ENCODE measurements around the gene LUC7L3.
A peak's percentile ranks its signal among the peaks of the same experiment; 100 is the strongest.
"Not testable (repeated sequence)": the region's sequence is repeated elsewhere in the genome, so short reads cannot be mapped to it uniquely, and the experiment has no call there.

LUC7L3 gene

GRCh38 chr17:50719924-50720794 lies 756 bp downstream of the LUC7L3 start:
- CTCF ChIA-PET = interaction anchor here (1.0 kb wide), 1 partner anchor 11 kb away, joined by 3 read pairs; no protein-coding TSS in a partner anchor
- TF ChIP-seq, protein P1, sequence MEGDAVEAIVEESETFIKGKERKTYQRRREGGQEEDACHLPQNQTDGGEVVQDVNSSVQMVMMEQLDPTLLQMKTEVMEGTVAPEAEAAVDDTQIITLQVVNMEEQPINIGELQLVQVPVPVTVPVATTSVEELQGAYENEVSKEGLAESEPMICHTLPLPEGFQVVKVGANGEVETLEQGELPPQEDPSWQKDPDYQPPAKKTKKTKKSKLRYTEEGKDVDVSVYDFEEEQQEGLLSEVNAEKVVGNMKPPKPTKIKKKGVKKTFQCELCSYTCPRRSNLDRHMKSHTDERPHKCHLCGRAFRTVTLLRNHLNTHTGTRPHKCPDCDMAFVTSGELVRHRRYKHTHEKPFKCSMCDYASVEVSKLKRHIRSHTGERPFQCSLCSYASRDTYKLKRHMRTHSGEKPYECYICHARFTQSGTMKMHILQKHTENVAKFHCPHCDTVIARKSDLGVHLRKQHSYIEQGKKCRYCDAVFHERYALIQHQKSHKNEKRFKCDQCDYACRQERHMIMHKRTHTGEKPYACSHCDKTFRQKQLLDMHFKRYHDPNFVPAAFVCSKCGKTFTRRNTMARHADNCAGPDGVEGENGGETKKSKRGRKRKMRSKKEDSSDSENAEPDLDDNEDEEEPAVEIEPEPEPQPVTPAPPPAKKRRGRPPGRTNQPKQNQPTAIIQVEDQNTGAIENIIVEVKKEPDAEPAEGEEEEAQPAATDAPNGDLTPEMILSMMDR (IDR thresholded peaks at IDR 0.05; ENCODE audit: control extremely low read depth, extremely low read depth, low read depth, missing control alignments) = no peak
- POLR2A ChIA-PET = interaction anchor here (1.0 kb wide), 2 partner anchors 146 to 237 kb away, joined by 4 read pairs; partner anchors contain the start of gene TOB1
- DNase-seq (ENCODE audit: extremely low spot score) = no peak

DNA sequence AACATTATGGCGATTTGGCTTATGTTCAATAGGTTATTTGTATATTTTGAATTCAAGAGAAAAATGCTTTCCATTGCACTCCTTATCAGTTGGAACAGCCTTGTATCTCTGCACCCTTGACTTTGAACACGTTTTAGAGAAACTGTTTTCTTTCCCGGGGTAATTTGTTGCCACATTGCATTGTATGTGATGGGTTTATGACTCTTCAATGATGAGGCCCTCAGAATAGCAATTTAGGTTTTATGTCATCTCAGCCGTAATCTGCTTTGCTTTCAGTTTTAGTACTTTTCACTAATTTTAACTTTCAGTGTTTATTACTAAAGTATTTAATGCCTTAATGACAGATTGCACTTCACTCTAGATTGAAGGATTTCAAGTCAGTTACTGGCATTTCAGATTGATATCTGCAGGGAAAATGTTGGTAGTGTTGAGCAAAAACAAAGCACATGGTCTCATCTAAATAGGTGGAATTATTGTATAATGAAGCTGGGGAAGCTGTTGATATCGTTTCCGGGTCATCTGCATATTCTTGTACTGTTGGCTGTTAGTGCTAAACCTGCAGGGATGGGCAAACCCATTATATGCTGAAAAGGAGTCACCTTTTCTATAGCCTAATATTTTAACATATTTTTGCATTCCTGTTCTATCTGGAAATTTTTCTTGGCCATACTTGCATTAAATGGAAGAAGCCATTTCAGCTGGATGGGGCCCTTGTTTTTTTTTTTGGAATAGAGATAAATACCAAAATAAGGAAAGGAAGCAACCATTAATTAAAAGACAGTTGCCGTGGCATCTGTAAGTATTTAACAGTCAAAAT lies 2.0 kb downstream of the LUC7L3 start:
- ChIA-PET CTCF (no interaction called here), POLR2A (no interaction called here)
- TF ChIP-seq, protein P1 (IDR thresholded peaks at IDR 0.05; ENCODE audit: control extremely low read depth, extremely low read depth, low read depth, missing control alignments) = no peak
- peak; percentile 44 for DNase-seq (ENCODE audit: extremely low spot score)

GRCh38 chr17:50722746-50723145 lies 3.3 kb downstream of the LUC7L3 start:
- POLR2A ChIA-PET = interaction anchor here (0.7 kb wide), 1 partner anchor 297 kb away, joined by 3 read pairs; no protein-coding TSS in a partner anchor
- DNase-seq (ENCODE audit: extremely low spot score) = no peak
- CTCF ChIA-PET = no interaction called here
- TF ChIP-seq, protein P1 (IDR thresholded peaks at IDR 0.05; ENCODE audit: control extremely low read depth, extremely low read depth, low read depth, missing control alignments) = no peak

GRCh38 chr17:50724622-50725021 lies 5.2 kb downstream of the LUC7L3 start:
- DNase-seq (ENCODE audit: extremely low spot score); CTCF ChIA-PET: not testable (repeated sequence)
- POLR2A ChIA-PET = interaction anchor here (0.6 kb wide), 1 partner anchor 165 kb away, joined by 4 read pairs; no protein-coding TSS in a partner anchor

GRCh38 chr17:50725769-50726655 lies 6.6 kb downstream of the LUC7L3 start:
- POLR2A ChIA-PET = interaction anchor here (0.6 to 1.0 kb wide), 2 partner anchors 8 to 9 kb away, joined by 3 read pairs; no protein-coding TSS in a partner anchor
- CTCF ChIA-PET = no interaction called here
- no peak for DNase-seq (ENCODE audit: extremely low spot score)
- TF ChIP-seq, protein P1 (IDR thresholded peaks at IDR 0.05; ENCODE audit: control extremely low read depth, extremely low read depth, low read depth, missing control alignments) = no peak

- no peak for DNase-seq (ENCODE audit: extremely low spot score)
- TF ChIP-seq, protein P1 (IDR thresholded peaks at IDR 0.05; ENCODE audit: control extremely low read depth, extremely low read depth, low read depth, missing control alignments) = no peak
- ChIA-PET POLR2A (interaction anchor here (0.7 to 1.0 kb wide), 2 partner anchors 9 to 1946 kb away, joined by 3 read pairs; partner anchors contain the start of gene LUC7L3), CTCF (interaction anchor here (1.6 kb wide), 1 partner anchor 10 kb away, joined by 4 read pairs; no protein-coding TSS in a partner anchor)
Measured at GRCh38 chr17:50728112-50728429, 8.7 kb downstream of the LUC7L3 start.
